Measurements from ENCODE around the gene GSK3B.

Gene GSK3B

DNA sequence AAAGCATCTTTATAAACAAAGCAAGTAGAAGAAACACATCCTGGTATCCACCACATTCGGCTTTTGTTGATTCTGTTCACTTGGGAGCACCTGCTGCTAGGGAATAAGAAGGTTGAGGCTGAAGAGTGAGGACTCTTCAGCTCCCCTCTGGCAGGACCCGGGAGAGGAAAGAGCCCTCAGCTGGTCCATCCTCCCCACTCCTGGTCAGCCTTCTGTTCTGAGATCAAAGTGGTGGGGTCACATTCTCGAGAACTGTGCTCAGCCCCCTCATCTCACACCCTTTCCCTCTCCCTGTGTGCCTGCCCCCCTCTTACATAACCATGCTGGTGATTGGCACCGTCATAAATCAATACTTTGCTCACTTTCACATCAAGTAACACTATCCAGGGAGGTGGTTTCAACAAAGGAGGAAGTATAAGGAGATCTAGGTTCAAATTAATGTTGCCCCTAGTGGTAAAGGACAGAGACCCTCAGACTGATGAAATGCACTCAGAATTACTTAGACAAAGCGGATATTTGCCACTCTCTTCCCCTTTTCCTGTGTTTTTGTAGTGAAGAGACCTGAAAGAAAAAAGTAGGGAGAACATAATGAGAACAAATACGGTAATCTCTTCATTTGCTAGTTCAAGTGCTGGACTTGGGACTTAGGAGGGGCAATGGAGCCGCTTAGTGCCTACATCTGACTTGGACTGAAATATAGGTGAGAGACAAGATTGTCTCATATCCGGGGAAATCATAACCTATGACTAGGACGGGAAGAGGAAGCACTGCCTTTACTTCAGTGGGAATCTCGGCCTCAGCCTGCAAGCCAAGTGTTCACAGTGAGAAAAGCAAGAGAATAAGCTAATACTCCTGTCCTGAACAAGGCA lies 312.7 kb downstream of the GSK3B start, which contains the start of gene NR1I2:
TSS of gene NR1I2 (plus strand) at position 772 of the 869 bp plus-strand sequence.
- DNase-seq (ENCODE audit: low read depth in 2 of 2) = no peak

DNA sequence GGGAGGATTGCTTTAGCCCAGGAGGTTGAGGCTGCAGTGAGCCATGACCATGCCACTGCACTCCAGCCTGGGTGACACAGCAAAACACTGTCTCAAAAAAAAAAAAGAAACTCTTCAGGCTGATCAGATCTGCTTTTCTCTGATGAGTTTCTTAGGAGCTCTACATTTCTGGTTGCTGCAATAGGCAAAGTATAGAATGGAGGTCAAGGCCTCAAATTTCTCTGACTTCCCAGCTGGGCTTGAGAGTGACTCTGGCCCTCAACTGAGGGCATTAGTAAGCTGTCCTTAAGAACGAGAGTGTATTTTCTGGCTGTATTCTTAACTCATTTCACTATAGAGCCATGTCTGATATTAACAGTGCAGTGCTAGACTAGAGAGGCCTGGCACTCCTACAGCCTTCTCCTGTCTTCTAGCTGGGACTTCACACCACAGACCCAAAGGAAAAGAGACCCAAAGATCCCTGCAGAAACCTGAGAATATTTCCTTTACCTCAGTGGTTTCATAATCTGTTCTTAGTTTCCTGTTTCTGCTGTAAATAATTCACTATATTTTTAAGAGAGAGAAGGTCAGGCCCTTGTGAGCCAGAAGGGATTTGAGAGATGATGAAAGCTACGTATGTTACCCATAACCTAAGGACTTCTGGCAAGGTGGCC lies 314.4 kb downstream of the GSK3B start:
- no peak for DNase-seq (ENCODE audit: low read depth in 2 of 2)

DNA sequence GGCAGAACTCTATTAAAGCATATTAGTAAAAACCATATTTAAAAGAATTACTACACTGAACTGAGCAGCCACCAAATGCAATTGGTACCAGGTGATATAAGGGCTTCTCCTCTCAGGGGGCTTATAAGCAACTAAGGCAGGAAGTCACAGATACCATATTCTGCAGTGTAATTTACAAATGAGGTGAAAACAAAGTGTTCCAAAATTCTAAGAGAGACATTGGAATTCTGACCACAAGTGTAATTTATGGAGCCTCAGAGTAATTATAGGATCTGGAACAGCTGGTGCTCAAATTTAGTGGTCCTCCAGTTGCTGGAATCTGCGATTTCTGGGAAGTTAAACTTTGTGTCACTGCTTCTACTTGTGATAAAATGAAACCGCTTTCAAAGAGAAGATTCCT lies 315.4 kb downstream of the GSK3B start:
- DNase-seq (ENCODE audit: low read depth in 2 of 2) = no peak

DNA sequence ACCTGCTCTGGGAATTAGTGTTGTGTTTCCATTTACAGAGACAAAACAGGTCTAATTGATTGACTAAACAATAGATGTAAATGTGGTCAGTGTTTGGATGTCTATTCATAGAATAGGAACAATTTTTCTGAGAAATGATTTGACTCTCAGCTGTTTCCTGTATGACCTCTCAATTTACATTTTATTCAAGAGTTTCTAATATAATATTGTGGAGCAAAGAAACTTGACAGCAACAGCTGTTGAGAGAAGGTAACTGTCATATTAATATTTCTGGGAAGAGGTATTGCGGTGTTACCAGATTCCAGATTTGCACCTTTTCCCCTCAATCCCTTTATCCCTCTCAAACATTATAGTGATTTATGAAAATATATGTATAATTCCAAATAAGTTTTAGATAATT lies 316.1 kb downstream of the GSK3B start:
- DNase-seq (ENCODE audit: low read depth in 2 of 2) = no peak

DNA sequence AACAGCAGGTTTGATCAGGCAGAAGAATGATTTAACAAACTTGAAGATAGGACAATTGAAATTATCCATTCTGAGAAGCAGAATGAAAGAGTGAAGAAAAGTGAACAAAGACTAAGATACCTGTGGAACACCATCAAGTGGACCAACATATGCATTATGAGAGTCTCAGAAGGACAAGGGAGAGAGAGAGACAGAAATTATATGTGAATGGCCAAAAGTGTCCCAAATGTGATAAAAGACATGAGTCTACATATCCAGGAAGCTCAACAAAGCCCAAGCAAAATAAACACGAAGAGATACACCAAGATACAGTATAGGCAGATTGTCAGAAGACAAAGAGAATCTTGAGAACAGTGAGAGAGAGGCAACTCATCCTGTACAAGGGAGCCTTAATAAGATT lies 317.9 kb downstream of the GSK3B start:
- DNase-seq (ENCODE audit: low read depth in 2 of 2) = no peak

DNA sequence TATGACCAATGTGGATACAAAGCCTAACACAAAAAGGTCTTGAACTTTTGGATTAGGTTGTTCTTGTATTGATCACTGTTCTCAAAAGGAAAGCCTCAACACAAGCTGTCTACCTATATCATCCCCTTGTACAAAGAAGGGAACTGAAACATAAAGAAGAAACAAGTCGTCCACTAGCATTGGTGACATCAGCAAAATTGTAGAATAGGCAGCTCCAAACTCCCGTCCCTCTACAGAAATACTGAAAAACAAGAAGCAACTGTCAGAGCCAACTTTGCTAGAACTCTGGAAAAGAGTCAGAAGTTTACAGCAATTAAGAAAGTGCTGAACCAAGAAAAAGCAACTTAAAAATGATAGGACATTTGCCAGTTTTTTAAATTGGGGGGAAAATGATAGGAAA lies 319.8 kb downstream of the GSK3B start:
- no peak for DNase-seq (ENCODE audit: low read depth in 2 of 2)

Data from stimulated activated CD8-positive, alpha-beta memory T cell treated with anti-CD3 and anti-CD28 coated beads, Interleukin-7, amount 100 ng/mL, for 4 hours (primary cell).